Measurements from ENCODE around the gene CNEP1R1. TPM values are rescaled to one million over a fixed set of nuclear protein-coding genes. Genes with fewer than 3 reads are reported as not detected.
A peak's percentile ranks its signal among the peaks of the same experiment; 100 is the strongest.

The CNEP1R1 gene
- total RNA-seq, 1 donor from 2014 or later, result 30.5 TPM

- peak; percentile 96 for DNase-seq
Observed at GRCh38 chr16:50065624-50066481, 40.8 kb downstream of the CNEP1R1 start, which contains the start of gene HEATR3. Gene HEATR3, plus strand, starts transcription at chr16:50065970. Its CDS starts 162 bp downstream, at chr16:50066132.

- no peak for DNase-seq
Observed at GRCh38 chr16:50066482-50067289, 41.7 kb downstream of the CNEP1R1 start.

GRCh38 chr16:50067290-50067853 lies 42.3 kb downstream of the CNEP1R1 start:
- peak; percentile 81 for DNase-seq

- peak; percentile 44 for DNase-seq
Observed at GRCh38 chr16:50068550-50068949, 43.5 kb downstream of the CNEP1R1 start.

GRCh38 chr16:50069060-50069459 lies 44.0 kb downstream of the CNEP1R1 start:
- DNase-seq, result no peak

- no peak for DNase-seq
Observed at GRCh38 chr16:50071075-50071671, 46.1 kb downstream of the CNEP1R1 start.

- DNase-seq, result no peak
Observed at GRCh38 chr16:50072730-50073129, 47.7 kb downstream of the CNEP1R1 start.

GRCh38 chr16:50079397-50080140 lies 54.5 kb downstream of the CNEP1R1 start:
- no peak for DNase-seq

- DNase-seq, result no peak
Observed at GRCh38 chr16:50081428-50082018, 56.5 kb downstream of the CNEP1R1 start.

- no peak for DNase-seq
Observed at GRCh38 chr16:50083996-50084395, 59.0 kb downstream of the CNEP1R1 start.

GRCh38 chr16:50086176-50086575 lies 61.2 kb downstream of the CNEP1R1 start:
- no peak for DNase-seq

Other genes with a start within 250 kb of the CNEP1R1 start
- 7.1 and 13.4 TPM in 2 replicates for gene ZNF423, start 169.1 kb upstream of the CNEP1R1 start, total RNA-seq
- gene HEATR3, start 40.7 kb downstream of the CNEP1R1 start, total RNA-seq, result 30.3 and 30.6 TPM in 2 replicates
- gene TENT4B, start 128.1 kb downstream of the CNEP1R1 start, total RNA-seq, result 11.9 and 13.1 TPM in 2 replicates
- gene ADCY7, start 241.3 kb downstream of the CNEP1R1 start, total RNA-seq, result 4.4 and 5.1 TPM in 2 replicates

All from dermis blood vessel endothelial cell (primary cell).